HCT116 (cell line): ENCODE measurements around the gene SIVA1. TPM values are rescaled to one million over a fixed set of nuclear protein-coding genes. Genes with fewer than 3 reads are reported as not detected.

Experiments used
- ATAC-seq: fragments of 200-7000 bp; cut with Tn5 transposase; 2 replicates; pipeline ENCODE4 v1.9.1; 2020; ENCODE audit warnings: mild to moderate bottlenecking, moderate library complexity
- BruUV-seq: library from RNA; stranded (reverse); fragments of 400-500 nt; replicated peaks from 2 replicates; lab custom pipeline; 2021; lab: Mats Ljungman, UMichigan
- CTCF ChIA-PET: fragments of 300-600 bp; sonication (Branson Sonifier 250); formaldehyde crosslinking; loops from one replicate; lab custom pipeline; 2021; ENCODE audit warnings: antibody characterized with exemption; lab: Charles Lee
- POLR2A ChIA-PET: fragments of 300-600, 350-600 bp; sonication (Branson Sonifier 250); formaldehyde crosslinking; loops from one replicate; lab custom pipeline; 2021; ENCODE audit warnings: antibody characterized with exemption; lab: Charles Lee
- RAD21 ChIA-PET, 2 experiments: fragments of 300-600 bp; sonication (Branson Sonifier 250); formaldehyde crosslinking; loops; one replicate each; lab custom pipeline; 2023; ENCODE audit warnings: low total read pairs in 2 of 2; ENCODE audit not compliant: uncharacterized antibody in 2 of 2, unreplicated experiment in 2 of 2, low non-redundant PET in 1 of 2; lab: Charles Lee
- DNase-seq: peaks from one replicate; pipeline ENCODE4 v3.0.0-alpha.2; 2010; ENCODE audit warnings: low read depth, low spot score
- H2AFZ ChIP-seq: fragments of 200-600 bp; shearing (Covaris generic), sonication (generic); 2 replicates; pipeline ENCODE4 v1.6.1; 2017; ENCODE audit warnings: low read depth, mixed run types, mixed read lengths, antibody characterized with exemption, low read length; ENCODE audit not compliant: poor library complexity, severe bottlenecking
- H3K27ac ChIP-seq: 2 replicates; pipeline ENCODE4 v1.5.1; 2012; ENCODE audit warnings: low read depth, low read length
- H3K27me3 ChIP-seq: fragments of 200-600 bp; sonication (generic); 2 replicates; pipeline ENCODE4 v1.6.1; 2016; ENCODE audit warnings: mixed run types, low read length, mixed read lengths; ENCODE audit not compliant: insufficient read depth
- H3K36me3 ChIP-seq, 2 experiments: fragments of 200-500 bp in 1 of 2; fragments of 200-600 bp in 1 of 2; sonication (Bioruptor generic) in 1 of 2; sonication (generic) in 1 of 2; 2 replicates each; pipeline versions ENCODE4 v1.5.1 to v1.6.1; 2014 to 2016; ENCODE audit warnings: low read length in 2 of 2, inconsistent platforms in 1 of 2, mixed read lengths in 1 of 2, mixed run types in 1 of 2; ENCODE audit not compliant: insufficient read depth in 2 of 2, control insufficient read depth in 1 of 2
- H3K4me1 ChIP-seq, 2 experiments: fragments of 200-600 bp in 1 of 2; sonication (generic) in 1 of 2; 2 replicates each; pipeline versions ENCODE4 v1.5.1 to v1.6.1; 2012 to 2017; ENCODE audit warnings: low read length in 2 of 2, inconsistent platforms in 1 of 2, mild to moderate bottlenecking in 1 of 2, mixed read lengths in 1 of 2, mixed run types in 1 of 2, moderate library complexity in 1 of 2; ENCODE audit not compliant: insufficient read depth in 2 of 2, control insufficient read depth in 1 of 2
- H3K4me2 ChIP-seq: fragments of 200-600 bp; sonication (generic); 2 replicates; pipeline ENCODE4 v1.6.1; 2017; ENCODE audit warnings: mixed run types, low read length, mixed read lengths
- H3K4me3 ChIP-seq, 2 experiments: fragments of 200-600 bp in 1 of 2; sonication (generic) in 1 of 2; replicated peaks in 1 of 2; 2 replicates each; pipeline ENCODE4 v1.5.1; 2011 to 2016; ENCODE audit warnings: low read length in 2 of 2, control low read depth in 1 of 2, low read depth in 1 of 2, mild to moderate bottlenecking in 1 of 2, mixed read lengths in 1 of 2, mixed run types in 1 of 2
- H3K79me2 ChIP-seq: fragments of 200-600 bp; sonication (generic); 2 replicates; pipeline ENCODE4 v1.6.1; 2017; ENCODE audit warnings: mild to moderate bottlenecking, mixed run types, low read length, moderate library complexity, mixed read lengths; ENCODE audit not compliant: insufficient read depth
- H3K9ac ChIP-seq: fragments of 200-600 bp; sonication (generic); 2 replicates; pipeline ENCODE4 v1.6.1; 2016; ENCODE audit warnings: low read length, mixed read lengths
- H3K9me2 ChIP-seq: fragments of 200-600 bp; sonication (generic), shearing (Covaris generic); 2 replicates; pipeline ENCODE4 v1.6.1; 2017; ENCODE audit warnings: mixed run types, mild to moderate bottlenecking, moderate library complexity; ENCODE audit not compliant: insufficient read depth
- H3K9me3 ChIP-seq, 2 experiments: fragments of 200-500 bp in 1 of 2; fragments of 200-600 bp in 1 of 2; sonication (Bioruptor generic) in 1 of 2; sonication (generic) in 1 of 2; 2 replicates each; pipeline ENCODE4 v1.6.1; 2014 to 2017; ENCODE audit warnings: low read length in 2 of 2, mixed read lengths in 2 of 2, inconsistent platforms in 1 of 2, low read depth in 1 of 2, mild to moderate bottlenecking in 1 of 2, mixed run types in 1 of 2, moderate library complexity in 1 of 2; ENCODE audit not compliant: control insufficient read depth in 1 of 2, insufficient read depth in 1 of 2
- H4K20me1 ChIP-seq: fragments of 200-600 bp; sonication (generic), shearing (Covaris generic); 2 replicates; pipeline ENCODE4 v1.6.1; 2017; ENCODE audit warnings: mixed run types, mild to moderate bottlenecking, moderate library complexity; ENCODE audit not compliant: insufficient read depth
- POLR2A ChIP-seq: IDR thresholded peaks from 2 replicates; pipeline ENCODE4 v1.7.0; 2011; ENCODE audit warnings: borderline replicate concordance; ENCODE audit not compliant: insufficient read depth, insufficient read length; ENCODE audit errors: extremely low read depth
- POLR2AphosphoS5 ChIP-seq: IDR thresholded peaks from 2 replicates; pipeline ENCODE4 v1.6.1; 2011; ENCODE audit warnings: mild to moderate bottlenecking, low read depth, low read length, moderate library complexity
- SRF ChIP-seq: IDR thresholded peaks from 2 replicates; pipeline ENCODE4 v1.6.1; 2012; ENCODE audit warnings: low read depth
- YY1 ChIP-seq: IDR thresholded peaks from 2 replicates; pipeline ENCODE4 v1.6.1; 2011; ENCODE audit warnings: low read length, low read depth, moderate library complexity, mild to moderate bottlenecking; ENCODE audit not compliant: insufficient replicate concordance; ENCODE audit errors: extremely low read depth
- ZNF274 ChIP-seq: fragments of 200-500 bp; sonication (Bioruptor generic); IDR thresholded peaks from 2 replicates; pipeline ENCODE4 v1.6.1; 2014; ENCODE audit warnings: mild to moderate bottlenecking, low read depth, low read length, inconsistent platforms
- intact Hi-C: fragments of 100-400 bp; cut with micrococcal nuclease; formaldehyde crosslinking; loops from 2 replicates; pipeline ENCODE4 v1.10.0; 2022
- total RNA-seq: library from RNA; stranded (reverse); gene quantifications from one replicate; pipeline ENCODE4 v1.2.1, GENCODE V29; 2021; ENCODE audit not compliant: unreplicated experiment

SIVA1 gene
- total RNA-seq, 1 experiment from 2014 or later, result 141 TPM

GRCh38 chr14:104721505-104722431 lies 31.2 kb upstream of the SIVA1 start:
- Histone ChIP-seq H3K9ac (no peak overlapping the region), H2AFZ (no peak overlapping the region), H3K4me2 (no peak overlapping the region), H3K27me3 (no peaks in the 10 kb centered on the region), H3K4me1 (peaks cover 13 to 24% of the 10 kb centered on the region in 2 experiments), H3K4me3 (no peak overlapping the region), H3K27ac (no peak overlapping the region; the same call in 1 of the 2 replicates), H4K20me1 (no peaks in the 10 kb centered on the region), H3K9me2 (no peaks in the 10 kb centered on the region), H3K79me2 (no peaks in the 10 kb centered on the region), H3K36me3 (peaks cover 0 to 8% of the 10 kb centered on the region in 2 experiments; a peak in 2 of 4 replicates), H3K9me3 (no peaks in the 10 kb centered on the region)
- RAD21 ChIA-PET, result no interaction called here
- BruUV-seq, result no TSS peak
- no peak for ATAC-seq
- POLR2A ChIA-PET, result no interaction called here
- CTCF ChIA-PET, result interaction anchor here (1.6 kb wide), 1 partner anchor 12 kb away, joined by 5 read pairs; no protein-coding TSS in a partner anchor
- no peak for DNase-seq
- TF ChIP-seq YY1 (no peak), POLR2AphosphoS5 (peak; percentile 11)
- intact Hi-C loops, result no loop called here

DNA sequence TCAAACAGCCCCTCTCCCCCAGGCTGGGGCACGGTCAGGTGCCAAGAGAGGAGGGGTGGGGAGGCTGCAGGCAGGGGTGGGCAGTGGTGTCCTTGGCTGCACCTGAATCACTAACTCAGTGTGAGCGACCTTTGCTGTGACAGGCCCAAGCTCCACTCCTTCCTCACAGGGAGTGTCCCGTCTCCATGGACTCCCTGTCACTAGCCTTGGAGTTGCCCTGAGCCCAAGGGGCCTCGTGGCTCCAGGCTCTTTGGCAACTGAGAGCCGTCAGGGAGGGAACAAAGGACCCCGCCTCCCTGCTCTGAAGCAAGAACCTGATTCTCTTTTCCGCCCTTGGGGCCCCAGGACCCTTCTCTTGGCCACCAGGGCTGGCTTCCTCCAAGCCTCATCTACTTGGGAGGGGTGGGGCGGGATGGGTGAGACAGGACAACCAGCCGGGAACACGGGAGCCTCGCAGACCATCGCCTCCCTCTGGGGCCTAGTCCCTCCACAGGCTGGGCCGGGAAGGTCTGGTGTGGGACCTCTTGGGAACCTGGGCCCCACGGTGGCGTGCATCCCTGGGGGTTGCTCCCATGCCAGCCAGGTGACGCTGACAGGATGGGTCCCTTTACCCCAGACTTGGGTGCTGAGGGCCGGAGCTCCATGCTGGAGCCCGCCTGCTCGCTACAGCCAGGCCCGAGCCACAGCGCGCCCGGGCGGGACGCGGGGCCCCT lies 29.9 kb upstream of the SIVA1 start:
- TF ChIP-seq ZNF274, result no peak
- no peak for TF ChIP-seq YY1
- no peak for TF ChIP-seq POLR2A
- no peak for TF ChIP-seq SRF
- Histone ChIP-seq H4K20me1 (no peaks in the 10 kb centered on the region), H3K9ac (no peak overlapping the region), H3K4me1 (peaks cover 13 to 24% of the 10 kb centered on the region in 2 experiments), H3K79me2 (no peaks in the 10 kb centered on the region), H3K27me3 (no peaks in the 10 kb centered on the region), H3K9me2 (no peaks in the 10 kb centered on the region), H3K36me3 (peaks cover 0 to 8% of the 10 kb centered on the region in 2 experiments; a peak in 1 of 4 replicates), H3K9me3 (no peaks in the 10 kb centered on the region), H3K4me2 (peak overlapping the region; percentile 98), H2AFZ (no peak overlapping the region), H3K4me3 (peak overlapping the region in 1 of 2 experiments; percentile 76; a peak in 2 of 4 replicates), H3K27ac (peak overlapping the region; percentile 69; the same call in 1 of the 2 replicates)
- BruUV-seq, result no TSS peak
- no peak for DNase-seq
- intact Hi-C loops, result no loop called here
- RAD21 ChIA-PET, result no interaction called here
- CTCF ChIA-PET, result interaction anchor here (1.6 kb wide), 1 partner anchor 14 kb away, joined by 5 read pairs; no protein-coding TSS in a partner anchor
- POLR2A ChIA-PET, result no interaction called here
- ATAC-seq, result peak; percentile 10
